Vagina (tissue), 2 donors: ENCODE data around the gene PBLD.

ENCODE experiments used
- POLR2A ChIP-seq, 2 donors: fragments of 450-650 bp; IDR thresholded peaks; one replicate each; pipeline ENCODE4 v1.6.1; 2017; ENCODE audit warnings: antibody characterized with exemption in 2 of 2, mild to moderate bottlenecking in 2 of 2, moderate library complexity in 2 of 2
- TF ChIP-seq, protein P1 (sequence below), 3 experiments: fragments of 450-650 bp in 2 of 3; fragments of 200-600 bp in 1 of 3; sonication (generic) in 1 of 3; IDR thresholded peaks; one replicate each; pipeline ENCODE4 v1.5.1; 2017 to 2019; ENCODE audit warnings: antibody characterized with exemption in 3 of 3, mild to moderate bottlenecking in 2 of 3, moderate library complexity in 2 of 3

DNA sequence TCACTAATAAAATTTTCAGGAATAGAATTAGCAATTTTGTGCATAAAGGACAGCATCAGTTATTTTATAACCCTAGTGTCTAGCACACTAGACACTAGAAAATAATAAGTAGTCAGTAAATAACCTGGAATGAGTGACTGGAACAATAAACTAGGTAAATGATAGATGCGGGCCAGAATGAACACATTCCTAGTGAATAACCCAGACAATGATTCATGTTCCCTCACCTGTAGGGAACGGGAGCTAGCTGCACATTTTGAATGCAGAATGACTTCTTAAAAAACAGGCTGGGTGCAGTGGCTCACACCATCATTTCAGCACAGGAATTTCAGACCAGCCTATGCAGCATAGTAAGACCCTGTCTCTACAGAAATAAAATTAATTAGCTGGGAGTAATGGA, 97.6 kb downstream of the PBLD start:
- TF ChIP-seq, protein P1, sequence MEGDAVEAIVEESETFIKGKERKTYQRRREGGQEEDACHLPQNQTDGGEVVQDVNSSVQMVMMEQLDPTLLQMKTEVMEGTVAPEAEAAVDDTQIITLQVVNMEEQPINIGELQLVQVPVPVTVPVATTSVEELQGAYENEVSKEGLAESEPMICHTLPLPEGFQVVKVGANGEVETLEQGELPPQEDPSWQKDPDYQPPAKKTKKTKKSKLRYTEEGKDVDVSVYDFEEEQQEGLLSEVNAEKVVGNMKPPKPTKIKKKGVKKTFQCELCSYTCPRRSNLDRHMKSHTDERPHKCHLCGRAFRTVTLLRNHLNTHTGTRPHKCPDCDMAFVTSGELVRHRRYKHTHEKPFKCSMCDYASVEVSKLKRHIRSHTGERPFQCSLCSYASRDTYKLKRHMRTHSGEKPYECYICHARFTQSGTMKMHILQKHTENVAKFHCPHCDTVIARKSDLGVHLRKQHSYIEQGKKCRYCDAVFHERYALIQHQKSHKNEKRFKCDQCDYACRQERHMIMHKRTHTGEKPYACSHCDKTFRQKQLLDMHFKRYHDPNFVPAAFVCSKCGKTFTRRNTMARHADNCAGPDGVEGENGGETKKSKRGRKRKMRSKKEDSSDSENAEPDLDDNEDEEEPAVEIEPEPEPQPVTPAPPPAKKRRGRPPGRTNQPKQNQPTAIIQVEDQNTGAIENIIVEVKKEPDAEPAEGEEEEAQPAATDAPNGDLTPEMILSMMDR (IDR thresholded peaks at IDR 0.05): no peak
- TF ChIP-seq POLR2A (IDR thresholded peaks at IDR 0.05): no peak
